MCF 10A (cell line): Measurements from ENCODE around the gene PTS. TPM values are rescaled to one million over a fixed set of nuclear protein-coding genes. Genes with fewer than 3 reads are reported as not detected.

ENCODE experiments used
- BruUV-seq: library from RNA; stranded (reverse); fragments of 400-500 nt; replicated peaks from 2 replicates; lab custom pipeline; 2021; lab: Mats Ljungman, UMichigan
- CTCF ChIA-PET: fragments of 300-600 bp; sonication (Branson Sonifier 250); formaldehyde crosslinking; extraction: SDS; loops from one replicate; lab custom pipeline; 2021; ENCODE audit warnings: antibody characterized with exemption, inconsistent platforms; lab: Yijun Ruan, JAX
- POLR2A ChIA-PET: fragments of 300-600, 350-650 bp; sonication (Branson Sonifier 250); formaldehyde crosslinking; extraction: SDS; loops from one replicate; lab custom pipeline; 2020; ENCODE audit warnings: antibody characterized with exemption, inconsistent platforms; lab: Yijun Ruan, JAX
- DNase-seq: peaks from one replicate; pipeline ENCODE4 v3.0.0-alpha.2; 2018; ENCODE audit not compliant: unreplicated experiment
- H3K27ac Mint-ChIP-seq: one replicate; pipeline ENCODE4 v1.8.0; 2022; ENCODE audit warnings: mild to moderate bottlenecking, low read depth, mixed read lengths; ENCODE audit not compliant: unreplicated experiment
- H3K27me3 Mint-ChIP-seq: one replicate; pipeline ENCODE4 v1.8.0; 2022; ENCODE audit warnings: mixed read lengths; ENCODE audit not compliant: insufficient read depth, unreplicated experiment
- H3K36me3 Mint-ChIP-seq: one replicate; pipeline ENCODE4 v1.8.0; 2022; ENCODE audit warnings: mild to moderate bottlenecking, moderate library complexity, mixed read lengths; ENCODE audit not compliant: insufficient read depth, unreplicated experiment
- H3K4me1 Mint-ChIP-seq: one replicate; pipeline ENCODE4 v1.8.0; 2022; ENCODE audit warnings: mixed read lengths; ENCODE audit not compliant: insufficient read depth, unreplicated experiment
- H3K4me3 Mint-ChIP-seq: one replicate; pipeline ENCODE4 v1.8.0; 2022; ENCODE audit warnings: mild to moderate bottlenecking, moderate library complexity, mixed read lengths; ENCODE audit not compliant: unreplicated experiment
- H3K9me3 Mint-ChIP-seq: one replicate; pipeline ENCODE4 v1.8.0; 2022; ENCODE audit warnings: mixed read lengths; ENCODE audit not compliant: unreplicated experiment
- CTCF ChIP-seq: fragments of 200-600 bp; IDR thresholded peaks from one replicate; pipeline ENCODE4 v1.8.0; 2022; ENCODE audit warnings: antibody characterized with exemption, mild to moderate bottlenecking; ENCODE audit not compliant: unreplicated experiment
- intact Hi-C: fragments of 100-400 bp; cut with micrococcal nuclease; formaldehyde crosslinking; loops from 2 replicates; pipeline ENCODE4 v1.14.1; 2022
- total RNA-seq: library from RNA; stranded (reverse); gene quantifications from 2 replicates; pipeline ENCODE4 v1.2.3, GENCODE V29; 2022

PTS gene
- total RNA-seq, 1 experiment from 2014 or later: 68.3 TPM

GRCh38 chr11:112216561-112217105 lies 9.6 kb upstream of the PTS start:
- H3K27ac Mint-ChIP-seq: no peak overlapping the region
- H3K9me3 Mint-ChIP-seq: no peaks in the 10 kb centered on the region
- DNase-seq: no peak
- no peaks in the 10 kb centered on the region for H3K27me3 Mint-ChIP-seq
- no peaks in the 10 kb centered on the region for H3K36me3 Mint-ChIP-seq
- CTCF ChIA-PET: interaction anchor here (0.5 to 15.5 kb wide), 7 partner anchors 63 to 931 kb away, joined by 3 to 428 read pairs (median 3); no protein-coding TSS in a partner anchor
- POLR2A ChIA-PET: interaction anchor here (0.6 to 0.7 kb wide), 2 partner anchors 21 to 50 kb away, joined by 3 to 5 read pairs; no protein-coding TSS in a partner anchor
- no peak overlapping the region for H3K4me3 Mint-ChIP-seq
- BruUV-seq: no TSS peak
- intact Hi-C loops: no loop called here
- TF ChIP-seq CTCF: no peak
- peaks cover 19% of the 10 kb centered on the region for H3K4me1 Mint-ChIP-seq

GRCh38 chr11:112219476-112220232 lies 6.6 kb upstream of the PTS start:
- POLR2A ChIA-PET: interaction anchor here (0.6 to 2.1 kb wide), 6 partner anchors 24 to 133 kb away, joined by 3 to 17 read pairs (median 5); partner anchors contain the start of genes SDHD and TIMM8B
- BruUV-seq: no TSS peak

GRCh38 chr11:112221274-112221835 lies 4.9 kb upstream of the PTS start:
- Mint-ChIP-seq H3K27me3 (no peaks in the 10 kb centered on the region), H3K27ac (peak overlapping the region; percentile 2), H3K4me3 (no peak overlapping the region), H3K36me3 (peaks cover 5% of the 10 kb centered on the region), H3K9me3 (no peaks in the 10 kb centered on the region), H3K4me1 (peaks cover 24% of the 10 kb centered on the region)
- no peak for TF ChIP-seq CTCF
- no peak for DNase-seq
- ChIA-PET POLR2A (interaction anchor here (0.6 to 2.0 kb wide), 4 partner anchors 59 to 188 kb away, joined by 3 to 14 read pairs (median 5); no protein-coding TSS in a partner anchor), CTCF (interaction anchor here (0.6 to 15.5 kb wide), 15 partner anchors 15 to 1509 kb away, joined by 3 to 428 read pairs (median 3); partner anchors contain the start of gene BCO2)
- no TSS peak for BruUV-seq
- intact Hi-C loops: loop anchor here (10.0 kb wide), 3 partner anchors 333 to 893 kb away; no protein-coding TSS in a partner anchor

More at GRCh38 chr11:112219476-112220232, 6.6 kb upstream of the PTS start:
- TF ChIP-seq CTCF: peak; percentile 76
- Mint-ChIP-seq H3K27ac (peak overlapping the region; percentile 21), H3K4me3 (no peak overlapping the region), H3K36me3 (no peaks in the 10 kb centered on the region), H3K4me1 (peaks cover 27% of the 10 kb centered on the region), H3K27me3 (no peaks in the 10 kb centered on the region), H3K9me3 (no peaks in the 10 kb centered on the region)
- peak; percentile 84 for DNase-seq
- intact Hi-C loops: loop anchor here (1.0 to 10.0 kb wide), 6 partner anchors 61 to 1069 kb away; no protein-coding TSS in a partner anchor
- CTCF ChIA-PET: interaction anchor here (0.6 to 15.5 kb wide), 32 partner anchors 10 to 1511 kb away, joined by 3 to 428 read pairs (median 4); partner anchors contain the start of gene TEX12
